A549 treated with Hydrocortisone at 1 μM for 4 hours (cell line): Measurements from ENCODE around the gene EPC1. TPM values are rescaled to one million over a fixed set of nuclear protein-coding genes. Genes with fewer than 3 reads are reported as not detected.

Experiments used
- total RNA-seq: library from RNA; stranded (reverse); fragments of 200-300 nt; extraction: Qiagen RNA extraction; gene quantifications from 5 replicates; pipeline ENCODE4 v1.2.3, GENCODE V29; 2022

EPC1 gene
- 16.1 to 18.5 TPM (median 17.3 TPM) in 5 replicates for total RNA-seq

DNA sequence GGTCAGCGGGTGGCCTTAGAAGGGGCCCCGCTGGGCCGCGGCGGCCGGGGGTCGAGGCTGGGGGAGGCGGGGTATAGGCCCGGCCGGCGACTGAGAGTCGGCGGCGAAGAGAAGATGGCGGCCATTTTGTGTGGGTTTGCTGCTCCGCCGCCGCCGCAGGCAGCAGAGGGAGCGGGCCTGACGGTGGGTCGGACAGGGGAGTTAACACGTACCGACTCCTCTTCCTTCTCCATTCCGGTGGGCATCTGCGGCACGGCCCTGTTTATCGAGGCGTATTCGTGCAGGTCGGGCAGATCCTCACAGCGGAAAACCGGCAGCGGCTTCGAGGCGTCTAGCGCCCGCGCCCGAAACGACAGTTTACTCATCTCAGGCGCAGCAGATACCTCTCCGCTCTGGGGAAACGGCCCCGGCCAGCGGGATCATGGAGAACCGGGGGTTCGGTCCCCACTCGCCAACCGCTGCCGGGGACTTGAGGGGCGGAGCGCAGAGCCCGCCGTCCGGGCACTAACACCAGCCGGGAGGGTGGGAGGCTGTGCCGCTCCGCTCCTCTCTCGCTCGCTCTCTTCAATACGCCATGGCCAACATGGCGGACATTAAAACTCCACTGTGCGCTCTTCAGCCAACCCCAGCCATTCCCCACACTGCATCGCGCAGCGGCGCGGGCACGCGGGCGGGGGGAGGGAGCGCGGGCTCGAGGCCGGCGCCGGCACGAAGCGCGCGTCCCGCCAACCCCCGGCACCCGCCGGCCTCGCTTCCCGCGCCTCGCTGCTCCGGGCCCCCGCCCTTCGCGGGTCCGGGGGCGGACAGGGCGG lies at the start of gene EPC1:
Gene EPC1 (minus strand): TSS at position 608 of the 812 bp plus-strand sequence. CDS start 243 bp downstream, at position 365.

Other genes starting within 250 kb of the EPC1 start
- 0.61 to 0.98 TPM (median 0.76 TPM) in 5 replicates for gene CCDC7, start 99.0 kb upstream of the EPC1 start, total RNA-seq